Embryonic facial prominence (tissue), 1 donor: ENCODE results near the gene RPS23.

Experiments used
- DNase-seq: peaks from one replicate; pipeline ENCODE4 v3.0.0-alpha.2; 2016; ENCODE audit errors: extremely low spot score

RPS23 gene

GRCh38 chr5:82277987-82278710 is at the start of gene RPS23:
TSS of gene RPS23 (minus strand) at chr5:82278354. CDS start at chr5:82278323, 31 bp downstream.
- peak; percentile 88 for DNase-seq

DNA sequence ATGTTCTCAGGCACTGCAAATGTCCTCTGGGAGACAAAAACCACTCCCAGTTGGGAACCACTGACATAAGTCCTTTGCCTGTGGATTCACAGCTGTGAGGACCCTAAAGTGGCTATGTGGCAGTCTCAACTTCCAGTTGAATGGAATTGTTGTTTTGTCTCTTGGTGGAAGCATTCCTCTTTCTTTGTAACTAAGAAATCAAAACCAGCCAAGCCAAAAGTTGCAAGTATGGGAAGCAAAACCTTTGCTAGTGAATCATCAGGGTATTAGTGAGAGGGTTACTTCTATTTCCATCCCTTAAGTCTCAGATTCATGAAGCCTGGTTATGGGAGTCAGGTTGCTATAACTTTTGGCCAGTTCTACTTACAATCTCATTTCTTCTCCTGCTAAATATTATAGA is 49.8 kb upstream of the RPS23 start:
- DNase-seq = no peak

- no peak for DNase-seq
Measured at GRCh38 chr5:82325996-82326395, 47.8 kb upstream of the RPS23 start.

GRCh38 chr5:82325155-82325554 is 47.0 kb upstream of the RPS23 start:
- no peak for DNase-seq

GRCh38 chr5:82320966-82321365 is 42.8 kb upstream of the RPS23 start:
- no peak for DNase-seq

DNA sequence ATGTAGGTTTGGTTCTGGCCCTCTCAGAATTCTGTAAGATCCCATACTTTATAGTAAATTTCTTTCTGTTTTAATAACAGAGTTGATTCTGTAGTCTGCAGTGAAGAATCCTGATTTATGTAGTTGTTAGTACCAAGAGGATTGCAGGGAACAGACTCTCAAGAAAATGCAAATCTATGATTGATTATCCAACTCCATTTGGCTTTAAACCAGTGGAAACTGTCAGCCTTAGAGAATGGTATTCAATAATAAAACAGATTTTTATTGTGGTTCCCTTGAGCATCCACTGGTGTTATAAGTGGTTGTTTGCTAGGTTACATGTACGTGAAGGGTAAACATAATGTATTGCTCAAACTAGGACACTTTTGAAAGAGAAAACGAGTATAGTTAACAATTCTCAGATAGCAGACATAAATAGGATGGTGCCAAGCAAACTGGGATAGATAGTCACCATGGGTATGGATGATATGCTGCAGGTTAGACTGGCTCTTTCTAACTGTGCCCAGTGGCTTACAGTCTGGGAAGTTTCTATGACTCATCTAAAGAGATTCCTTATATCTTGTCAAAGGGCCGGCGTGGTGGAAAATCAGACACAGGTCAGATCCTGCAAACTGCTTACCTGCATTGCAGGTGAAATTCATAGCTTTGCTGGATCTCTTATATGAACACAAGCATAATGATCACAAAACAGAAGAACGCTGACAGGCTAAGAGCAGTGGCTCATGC is 41.7 kb upstream of the RPS23 start:
- no peak for DNase-seq

GRCh38 chr5:82319192-82319591 is 41.0 kb upstream of the RPS23 start:
- DNase-seq = no peak

DNA sequence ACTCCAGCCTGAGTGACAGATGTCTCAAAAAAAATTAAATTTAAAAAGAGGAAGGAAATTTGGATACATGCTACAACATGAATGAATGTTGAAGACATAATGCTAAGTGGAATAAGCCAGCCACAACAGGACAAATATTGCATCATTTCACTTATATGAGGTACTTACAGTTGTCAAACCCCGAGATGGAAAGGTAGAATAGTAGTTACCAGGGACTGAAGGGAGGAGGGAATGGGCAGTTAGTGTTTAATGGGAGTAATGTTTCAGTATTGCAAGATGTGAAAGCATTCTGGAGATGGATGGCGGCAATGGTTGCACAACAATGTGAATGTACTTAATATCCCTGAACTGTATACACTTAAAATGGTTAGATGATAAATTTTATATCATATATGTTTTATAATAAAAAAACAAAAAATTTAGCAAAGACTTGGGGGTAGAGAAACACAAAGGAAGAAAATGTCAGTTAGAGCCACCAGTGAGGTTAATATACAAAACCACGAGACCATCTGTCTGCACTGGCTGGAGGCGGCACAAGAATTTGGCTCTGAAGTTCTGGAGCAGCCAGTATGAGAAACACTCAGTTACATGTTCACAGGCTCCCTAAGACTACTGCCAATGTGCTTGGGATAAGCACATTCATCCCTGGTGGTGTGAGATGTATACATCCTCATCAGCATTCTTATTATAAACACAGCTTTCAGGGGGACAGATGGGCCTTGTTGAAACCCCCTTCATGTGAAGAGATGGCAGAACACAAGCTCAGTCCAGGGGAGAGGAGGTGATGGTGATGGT is 37.0 kb upstream of the RPS23 start:
- no peak for DNase-seq

DNA sequence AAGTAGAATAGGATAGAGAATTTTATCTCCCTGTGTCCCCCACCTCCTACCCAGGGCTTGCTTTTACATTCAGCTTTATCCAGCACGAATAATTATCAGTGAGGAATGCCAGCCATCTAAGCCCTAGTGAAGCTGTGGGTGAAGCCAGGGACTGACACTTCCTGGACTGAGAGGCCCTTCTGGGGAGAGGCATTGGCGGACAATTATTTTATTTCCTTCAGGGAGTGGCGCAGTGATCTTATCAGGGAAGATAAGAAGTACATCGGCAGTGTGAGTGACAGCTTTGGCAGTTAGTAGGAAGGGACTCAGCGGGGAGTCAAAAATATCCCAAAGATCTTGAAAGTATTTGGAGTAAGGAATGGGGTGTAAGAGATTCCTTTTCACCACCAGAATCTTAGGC is 34.9 kb upstream of the RPS23 start:
- no peak for DNase-seq

DNA sequence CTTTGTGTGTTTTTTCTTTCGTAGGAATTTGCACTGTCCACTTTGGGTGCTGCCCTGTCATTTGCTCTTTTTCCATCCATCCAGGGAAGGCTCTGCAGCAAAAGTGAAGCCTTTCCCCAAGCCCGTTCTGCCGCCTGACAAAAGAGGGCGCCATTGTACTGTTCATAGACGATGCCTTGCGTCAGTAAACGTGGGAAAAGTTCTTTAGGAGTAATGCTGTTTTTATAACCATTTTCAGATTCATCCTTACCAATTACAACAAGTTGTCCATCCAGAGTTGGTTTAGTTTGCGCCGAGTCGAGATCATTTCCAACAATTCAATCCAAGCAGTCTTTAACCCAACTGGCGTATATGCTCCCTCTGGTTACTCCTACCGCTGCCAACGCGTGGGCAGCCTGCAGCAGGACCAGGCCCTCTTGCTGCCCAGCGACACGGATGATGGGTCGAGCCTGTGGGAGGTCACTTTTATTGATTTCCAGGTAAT is 34.3 kb upstream of the RPS23 start:
- DNase-seq = peak; percentile 77

DNA sequence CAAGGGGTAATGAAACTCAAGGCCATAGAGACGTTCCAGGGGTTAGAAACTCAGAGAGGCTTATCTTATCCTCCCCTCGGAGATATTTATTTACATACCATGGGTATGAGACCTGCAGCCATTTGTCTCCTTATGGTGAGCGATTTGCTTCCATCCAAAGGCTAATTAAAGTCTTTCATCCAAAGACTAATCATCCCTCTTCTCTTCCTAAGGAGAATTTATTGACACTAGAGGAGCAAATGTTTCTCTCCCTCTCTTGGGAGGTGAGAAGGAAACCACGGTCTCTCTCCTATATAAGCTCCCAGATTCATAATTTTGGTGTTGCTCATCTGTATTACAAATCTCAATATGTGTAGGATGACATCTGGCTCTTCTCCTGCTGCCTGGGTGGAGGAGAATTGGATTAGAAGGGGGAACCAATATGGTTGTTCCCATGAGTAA is 31.0 kb upstream of the RPS23 start:
- DNase-seq = no peak

- DNase-seq = no peak
Measured at GRCh38 chr5:82308416-82308815, 30.3 kb upstream of the RPS23 start.

GRCh38 chr5:82307451-82307850 is 29.3 kb upstream of the RPS23 start:
- DNase-seq = no peak

- DNase-seq = no peak
Measured at GRCh38 chr5:82306151-82306550, 28.0 kb upstream of the RPS23 start.

GRCh38 chr5:82301190-82301589 is 23.0 kb upstream of the RPS23 start:
- DNase-seq = no peak

- DNase-seq = no peak
Measured at GRCh38 chr5:82298668-82299067, 20.5 kb upstream of the RPS23 start.

DNA sequence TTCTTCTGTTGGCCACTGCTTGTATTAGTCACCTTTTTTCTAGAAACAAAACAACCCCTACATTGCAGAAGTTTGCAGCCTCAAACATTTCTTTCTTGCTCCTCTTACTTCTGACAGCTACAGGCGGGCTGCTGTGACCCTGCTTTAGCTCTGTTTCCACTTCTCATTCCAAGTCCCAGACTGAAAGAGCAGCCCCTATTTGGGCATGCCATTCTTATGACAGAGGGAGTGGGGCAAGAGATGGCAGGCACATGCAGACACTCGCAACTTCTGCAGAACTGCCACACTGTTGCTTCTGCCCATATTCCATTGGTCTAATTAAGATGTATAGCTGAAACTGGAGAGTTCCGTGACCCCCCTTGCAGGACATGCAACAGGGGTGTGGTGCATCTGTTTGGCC is 19.6 kb upstream of the RPS23 start:
- no peak for DNase-seq

DNA sequence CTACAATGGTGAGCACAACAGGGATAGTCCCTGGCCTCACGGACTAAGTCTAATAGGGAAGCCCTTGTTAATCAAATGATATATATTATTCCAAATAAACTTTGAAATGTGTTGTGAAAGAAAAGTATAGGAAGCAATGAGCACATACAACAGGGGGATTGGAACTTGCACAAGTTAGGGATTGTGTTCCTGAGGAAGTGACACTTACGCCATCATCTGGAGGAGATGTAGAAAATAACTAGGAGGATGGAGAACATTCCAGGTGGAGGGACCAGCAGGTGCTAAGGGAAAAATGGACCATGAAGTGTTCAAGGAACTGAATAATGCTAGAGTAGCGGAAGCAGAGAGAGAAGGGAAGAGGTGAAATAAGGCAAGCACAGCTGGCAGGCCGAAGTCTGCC is 18.8 kb upstream of the RPS23 start:
- DNase-seq = no peak

- DNase-seq = no peak
Measured at GRCh38 chr5:82295959-82296531, 17.9 kb upstream of the RPS23 start.

- DNase-seq = no peak
Measured at GRCh38 chr5:82295144-82295543, 17.0 kb upstream of the RPS23 start.

DNA sequence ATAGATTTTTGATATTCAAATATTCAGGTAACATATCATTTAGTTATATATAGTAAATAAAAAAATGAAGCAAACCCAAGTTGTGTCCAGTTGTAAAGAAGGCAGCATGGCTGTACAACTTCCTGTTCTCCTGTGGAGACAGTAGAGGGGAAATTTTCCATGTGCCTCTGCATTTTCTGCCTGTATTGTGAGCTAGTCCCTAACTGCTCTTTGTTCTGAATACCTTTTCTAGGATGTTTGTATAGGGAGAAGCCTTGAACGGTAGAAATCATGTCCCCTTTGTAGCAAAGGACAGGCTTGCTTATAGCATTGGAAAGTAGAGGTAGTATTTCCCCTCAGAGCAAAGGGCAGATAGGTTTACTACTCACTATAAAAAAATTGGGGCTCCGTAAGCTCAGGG is 13.3 kb upstream of the RPS23 start:
- DNase-seq = no peak

GRCh38 chr5:82290908-82291307 is 12.8 kb upstream of the RPS23 start:
- DNase-seq = no peak
